Neural crest cell (in vitro differentiated cells): Measurements from ENCODE around the gene RAB4A. TPM values are rescaled to one million over a fixed set of nuclear protein-coding genes. Genes with fewer than 3 reads are reported as not detected.

ENCODE experiments used
- DNase-seq: peaks from one replicate; pipeline ENCODE4 v3.0.0; 2021; ENCODE audit warnings: low read depth, mixed read lengths, low spot score
- H3K27ac Mint-ChIP-seq: one replicate; pipeline ENCODE4 v1.8.0; 2021; ENCODE audit warnings: mild to moderate bottlenecking, mixed read lengths; ENCODE audit not compliant: unreplicated experiment
- H3K27me3 Mint-ChIP-seq: 2 replicates; pipeline ENCODE4 v1.8.0; 2021; ENCODE audit warnings: low read depth, mild to moderate bottlenecking, mixed read lengths
- H3K36me3 Mint-ChIP-seq: 2 replicates; pipeline ENCODE4 v1.8.0; 2021; ENCODE audit warnings: low read depth, mild to moderate bottlenecking, mixed read lengths
- H3K4me1 Mint-ChIP-seq: 2 replicates; pipeline ENCODE4 v1.8.0; 2021; ENCODE audit warnings: mixed read lengths
- H3K4me3 Mint-ChIP-seq: one replicate; pipeline ENCODE4 v1.8.0; 2021; ENCODE audit warnings: mild to moderate bottlenecking, mixed read lengths
- H3K9me3 Mint-ChIP-seq: 2 replicates; pipeline ENCODE4 v1.8.0; 2021; ENCODE audit warnings: mixed read lengths
- CTCF ChIP-seq: fragments of 200-600 bp; sonication (generic); conservative IDR thresholded peaks from 2 replicates; pipeline ENCODE4 v1.5.0; 2021; ENCODE audit warnings: antibody characterized with exemption, mild to moderate bottlenecking
- total RNA-seq: library from RNA; stranded (reverse); gene quantifications from 2 replicates; pipeline ENCODE4 v1.2.1, GENCODE V29; 2021

The RAB4A gene
- total RNA-seq, 1 donor from 2014 or later: 69.0 TPM

DNA sequence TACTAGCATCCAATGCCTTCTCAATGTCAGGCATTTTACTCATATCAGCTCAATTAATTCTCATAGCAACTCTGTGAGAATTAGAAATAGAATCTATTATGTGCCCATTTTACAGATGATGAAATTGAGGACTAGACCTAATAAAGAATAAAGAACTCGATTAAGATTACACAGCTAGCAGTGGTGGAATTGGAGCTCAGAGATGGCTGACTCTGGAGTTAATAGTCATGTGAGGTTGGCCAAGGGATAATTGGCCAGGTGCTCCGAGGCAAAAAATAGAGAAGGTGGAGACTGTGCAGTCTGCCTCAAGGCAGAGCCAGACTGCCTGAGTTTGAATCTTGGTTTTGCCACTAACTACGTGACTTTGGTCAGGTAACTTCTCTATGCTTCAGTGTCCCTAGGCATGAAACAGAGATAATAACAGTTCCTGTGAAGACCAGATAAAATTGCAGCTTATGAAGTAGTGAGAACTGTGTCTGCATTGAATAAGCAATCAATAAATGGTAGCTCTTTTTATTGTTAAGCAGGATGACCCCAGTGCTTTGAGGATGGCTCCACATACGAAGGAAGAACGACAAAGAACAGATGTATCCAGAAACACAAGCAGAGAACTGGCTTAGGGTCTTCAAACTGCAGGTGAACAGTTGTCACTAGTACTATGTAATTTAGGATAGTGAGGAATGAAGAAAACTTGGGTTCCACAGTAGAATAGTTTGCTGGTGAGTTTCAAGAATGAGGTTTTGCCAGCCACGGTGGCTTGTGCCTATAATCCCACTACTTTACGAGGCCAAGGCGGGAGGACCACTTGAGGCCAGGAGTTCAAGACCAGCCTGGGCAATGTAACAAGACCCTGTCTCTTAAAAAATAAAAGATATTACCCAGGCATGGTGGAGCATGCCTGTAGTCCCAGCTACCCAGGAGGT, 78.8 kb downstream of the RAB4A start:
- no peak for DNase-seq
- no peak for TF ChIP-seq CTCF
- Mint-ChIP-seq H3K27ac (no peak overlapping the region), H3K36me3 (no peaks in the 10 kb centered on the region), H3K9me3 (peaks cover 4% of the 10 kb centered on the region), H3K4me1 (peaks cover 8% of the 10 kb centered on the region), H3K27me3 (peaks cover 38% of the 10 kb centered on the region), H3K4me3 (no peak overlapping the region)

DNA sequence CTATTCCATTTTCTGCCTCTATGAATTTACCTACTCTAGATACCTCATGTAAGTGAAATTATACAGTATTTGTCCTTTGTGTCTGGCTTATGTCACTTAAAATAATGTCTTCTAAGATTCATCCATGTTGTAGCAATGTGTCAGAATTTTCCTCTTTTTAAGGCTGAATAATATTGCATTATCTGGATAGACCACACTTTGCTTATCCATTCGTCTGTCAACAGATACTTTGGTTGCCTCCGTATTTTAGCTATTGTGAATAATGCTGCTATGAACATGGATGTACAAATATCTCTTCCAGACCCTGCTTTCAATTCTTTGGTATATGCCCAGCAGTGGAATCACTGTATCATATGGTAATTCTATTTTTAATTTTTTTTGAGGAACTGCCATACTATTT, 82.1 kb downstream of the RAB4A start:
- peaks cover 7% of the 10 kb centered on the region for H3K9me3 Mint-ChIP-seq
- no peaks in the 10 kb centered on the region for H3K36me3 Mint-ChIP-seq
- peaks cover under 1% of the 10 kb centered on the region for H3K4me1 Mint-ChIP-seq
- H3K27me3 Mint-ChIP-seq: peaks cover 39% of the 10 kb centered on the region
- H3K27ac Mint-ChIP-seq: no peak overlapping the region
- no peak overlapping the region for H3K4me3 Mint-ChIP-seq
- no peak for DNase-seq
- no peak for TF ChIP-seq CTCF

GRCh38 chr1:229354226-229354625, 83.3 kb downstream of the RAB4A start:
- DNase-seq: no peak
- TF ChIP-seq CTCF: no peak
- Mint-ChIP-seq H3K9me3 (peaks cover 7% of the 10 kb centered on the region), H3K27me3 (peaks cover 46% of the 10 kb centered on the region), H3K36me3 (no peaks in the 10 kb centered on the region), H3K4me3 (no peak overlapping the region), H3K27ac (no peak overlapping the region), H3K4me1 (no peaks in the 10 kb centered on the region)

Other genes with a start within 250 kb of the RAB4A start
- 9.1 and 10.1 TPM in 2 replicates for gene CCSAP, start 71.9 kb downstream of the RAB4A start, total RNA-seq
- gene ACTA1, start 163.0 kb downstream of the RAB4A start, total RNA-seq: 0.23 and 0.48 TPM in 2 replicates
- gene NUP133, start 237.2 kb downstream of the RAB4A start, total RNA-seq: 63.7 and 66.1 TPM in 2 replicates